ENCODE measurements around the gene EEFSEC. TPM values are rescaled to one million over a fixed set of nuclear protein-coding genes. Genes with fewer than 3 reads are reported as not detected.
A peak's percentile ranks its signal among the peaks of the same experiment; 100 is the strongest.

Gene EEFSEC
- total and polyA plus RNA-seq, 10 donors = 8.5 to 19.2 (median 14.2) TPM

DNA sequence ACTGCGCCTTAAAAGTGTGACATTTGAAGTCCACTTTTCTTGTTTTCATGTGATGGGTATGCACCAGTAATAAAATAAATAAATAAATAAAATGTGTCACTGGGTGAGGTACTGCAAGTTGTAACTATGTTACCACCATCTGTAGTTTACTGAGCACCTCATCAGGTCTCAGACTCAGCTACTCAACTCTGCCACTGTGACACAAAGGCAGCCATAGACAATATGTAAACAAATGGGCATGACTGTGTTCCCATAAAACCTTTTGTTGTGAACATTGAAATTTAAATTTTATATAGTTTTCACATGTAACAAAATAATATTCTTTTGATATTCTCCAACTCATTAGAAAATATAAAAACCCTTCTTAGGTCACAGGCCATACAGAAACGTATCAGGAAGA is 193.3 kb downstream of the EEFSEC start:
- WGBS, 5 donors = 92 to 99% (median 98%) methylated on average over 2 of the region's 2 CpGs
- DNase-seq = no peak
- intact Hi-C loops (cut with DNase I; ENCODE audit: low total_unique reads) = no loop called here

DNA sequence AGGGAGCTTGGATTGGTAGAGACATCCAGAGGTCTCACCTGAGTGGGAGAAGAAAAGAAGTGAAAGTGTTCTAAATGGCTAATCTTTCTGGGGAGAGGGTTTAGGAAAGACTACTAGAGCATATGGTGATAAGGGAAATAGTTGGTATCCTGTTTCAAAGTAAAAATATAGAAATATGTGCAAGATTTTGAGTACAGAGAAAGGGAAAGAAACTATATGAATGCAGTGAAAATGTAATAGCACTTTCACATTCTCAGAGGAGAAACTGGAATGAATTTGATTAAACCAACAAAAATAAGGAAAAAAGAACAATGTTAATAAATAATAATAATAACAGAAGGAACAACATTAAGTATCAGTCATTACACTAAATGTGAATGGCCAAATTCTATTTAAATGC is 194.0 kb downstream of the EEFSEC start:
- no peaks in the 10 kb centered on the region for H3K27me3 ChIP-seq (replicated peaks in 1 of 7)
- peaks cover 0 to 13% (median 11%) of the 10 kb centered on the region in 6 donors for H3K4me1 ChIP-seq
- H3K9me3 ChIP-seq = no peaks in the 10 kb centered on the region
- peaks cover 0 to 47% (median 1%) of the 10 kb centered on the region in 6 donors for H3K36me3 ChIP-seq
- intact Hi-C loops (cut with DNase I; ENCODE audit: low total_unique reads) = no loop called here
- no peak overlapping the region for H3K4me3 ChIP-seq
- no peak for DNase-seq
- TF ChIP-seq POLR2AphosphoS5 (IDR thresholded peaks at IDR 0.05) (no peak), POLR2A (IDR thresholded peaks at IDR 0.05) (no peak)
- TF ChIP-seq, protein P1, sequence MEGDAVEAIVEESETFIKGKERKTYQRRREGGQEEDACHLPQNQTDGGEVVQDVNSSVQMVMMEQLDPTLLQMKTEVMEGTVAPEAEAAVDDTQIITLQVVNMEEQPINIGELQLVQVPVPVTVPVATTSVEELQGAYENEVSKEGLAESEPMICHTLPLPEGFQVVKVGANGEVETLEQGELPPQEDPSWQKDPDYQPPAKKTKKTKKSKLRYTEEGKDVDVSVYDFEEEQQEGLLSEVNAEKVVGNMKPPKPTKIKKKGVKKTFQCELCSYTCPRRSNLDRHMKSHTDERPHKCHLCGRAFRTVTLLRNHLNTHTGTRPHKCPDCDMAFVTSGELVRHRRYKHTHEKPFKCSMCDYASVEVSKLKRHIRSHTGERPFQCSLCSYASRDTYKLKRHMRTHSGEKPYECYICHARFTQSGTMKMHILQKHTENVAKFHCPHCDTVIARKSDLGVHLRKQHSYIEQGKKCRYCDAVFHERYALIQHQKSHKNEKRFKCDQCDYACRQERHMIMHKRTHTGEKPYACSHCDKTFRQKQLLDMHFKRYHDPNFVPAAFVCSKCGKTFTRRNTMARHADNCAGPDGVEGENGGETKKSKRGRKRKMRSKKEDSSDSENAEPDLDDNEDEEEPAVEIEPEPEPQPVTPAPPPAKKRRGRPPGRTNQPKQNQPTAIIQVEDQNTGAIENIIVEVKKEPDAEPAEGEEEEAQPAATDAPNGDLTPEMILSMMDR (IDR thresholded peaks at IDR 0.05 in 8 of 11, conservative IDR thresholded peaks at IDR 0.05 in 3 of 11) = no peak
- H3K27ac ChIP-seq = no peak overlapping the region

More for the DNA sequence above, 193.3 kb downstream of the EEFSEC start:
- H3K4me3 ChIP-seq = no peak overlapping the region
- no peak for TF ChIP-seq POLR2A (IDR thresholded peaks at IDR 0.05)
- TF ChIP-seq, protein P1 (IDR thresholded peaks at IDR 0.05 in 8 of 11, conservative IDR thresholded peaks at IDR 0.05 in 3 of 11) = no peak
- TF ChIP-seq POLR2AphosphoS5 (IDR thresholded peaks at IDR 0.05) = no peak
- H3K36me3 ChIP-seq = peaks cover 0 to 47% (median 8%) of the 10 kb centered on the region in 6 donors
- no peaks in the 10 kb centered on the region for H3K27me3 ChIP-seq (replicated peaks in 1 of 7)
- H3K4me1 ChIP-seq = peaks cover 0 to 13% (median 11%) of the 10 kb centered on the region in 6 donors
- no peaks in the 10 kb centered on the region for H3K9me3 ChIP-seq
- H3K27ac ChIP-seq = no peak overlapping the region

DNA sequence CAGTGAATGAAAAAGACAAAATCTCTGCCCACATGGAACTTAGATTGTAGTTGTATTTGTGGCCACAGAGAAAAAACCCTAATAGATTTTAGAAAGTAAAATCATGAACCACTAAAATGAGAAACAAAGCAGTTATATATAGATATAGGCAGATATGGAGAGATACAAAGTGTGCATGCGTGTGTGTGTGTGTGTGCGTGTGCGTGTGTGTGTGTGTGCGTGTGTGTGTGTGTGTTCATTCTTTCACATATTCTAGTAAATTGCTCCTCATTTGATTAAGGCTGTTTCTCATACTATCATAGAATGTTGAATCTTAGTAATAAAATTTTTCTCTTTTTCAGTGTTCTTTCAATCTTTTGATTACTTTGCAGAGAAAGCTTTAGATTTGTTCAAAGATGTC is 194.8 kb downstream of the EEFSEC start:
- intact Hi-C loops (cut with DNase I; ENCODE audit: low total_unique reads) = no loop called here
- Histone ChIP-seq H3K27me3 (replicated peaks in 1 of 7) (no peaks in the 10 kb centered on the region), H3K4me1 (peaks cover 0 to 13% (median 11%) of the 10 kb centered on the region in 6 donors), H3K4me3 (no peak overlapping the region), H3K9me3 (no peaks in the 10 kb centered on the region), H3K36me3 (peaks cover 0 to 44% (median 0%) of the 10 kb centered on the region in 6 donors), H3K27ac (no peak overlapping the region)
- TF ChIP-seq POLR2AphosphoS5 (IDR thresholded peaks at IDR 0.05) = no peak
- TF ChIP-seq, protein P1 (IDR thresholded peaks at IDR 0.05 in 8 of 11, conservative IDR thresholded peaks at IDR 0.05 in 3 of 11) = no peak
- no peak for TF ChIP-seq POLR2A (IDR thresholded peaks at IDR 0.05)
- 64 to 93% (median 74%) methylated on average over 4 of the region's 4 CpGs for WGBS, 5 donors
- no peak for DNase-seq

DNA sequence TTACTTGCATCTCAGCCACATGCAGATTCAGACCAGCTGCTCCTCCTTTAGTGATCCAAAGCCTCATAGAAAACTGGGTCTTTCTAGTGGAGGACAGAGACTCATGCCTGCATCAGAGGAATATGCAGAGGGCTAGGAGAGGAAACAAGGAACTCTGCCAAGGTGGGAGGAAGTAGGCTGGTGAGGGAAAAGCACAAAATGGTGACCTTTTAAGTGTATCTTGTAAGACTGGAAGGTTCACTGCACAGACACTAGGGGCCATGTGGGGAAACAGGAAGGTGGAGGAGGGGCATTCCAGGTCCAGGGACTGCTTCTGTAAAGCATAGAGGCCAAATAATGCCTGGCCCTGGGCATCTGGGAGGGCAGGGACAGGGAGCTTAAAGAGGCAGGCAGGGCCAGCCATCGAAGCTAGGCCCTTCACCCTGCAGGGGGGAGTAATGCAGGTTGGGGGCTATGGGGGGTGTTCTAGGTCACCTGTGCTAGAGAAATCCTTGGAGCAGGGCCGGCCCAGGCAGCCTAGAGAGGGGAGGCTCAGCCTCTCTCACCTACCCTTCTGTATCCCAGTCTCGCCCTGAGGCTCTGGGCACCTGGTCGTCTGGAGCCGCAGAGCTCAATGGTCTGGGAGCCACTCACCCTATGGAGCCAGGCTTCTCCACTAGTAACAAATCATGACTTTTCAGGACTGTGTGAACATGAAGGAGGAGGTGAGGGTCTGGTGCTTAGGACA is 195.7 kb downstream of the EEFSEC start:
- Histone ChIP-seq H3K4me1 (peaks cover 0 to 18% (median 12%) of the 10 kb centered on the region in 6 donors), H3K36me3 (peaks cover 0 to 43% (median 0%) of the 10 kb centered on the region in 6 donors), H3K4me3 (no peak overlapping the region), H3K27ac (no peak overlapping the region), H3K9me3 (no peaks in the 10 kb centered on the region), H3K27me3 (replicated peaks in 1 of 7) (no peaks in the 10 kb centered on the region)
- intact Hi-C loops (cut with DNase I; ENCODE audit: low total_unique reads) = no loop called here
- TF ChIP-seq, protein P1 (IDR thresholded peaks at IDR 0.05 in 8 of 11, conservative IDR thresholded peaks at IDR 0.05 in 3 of 11) = no peak
- TF ChIP-seq POLR2A (IDR thresholded peaks at IDR 0.05) (no peak), POLR2AphosphoS5 (IDR thresholded peaks at IDR 0.05) (no peak)
- peak; percentile 62 for DNase-seq
- 74 to 94% (median 91%) methylated on average over 3 to 5 of the region's 5 CpGs for WGBS, 5 donors
